Measurements from ENCODE around the gene BACH2. TPM values are rescaled to one million over a fixed set of nuclear protein-coding genes. Genes with fewer than 3 reads are reported as not detected.

BACH2 gene
- total RNA-seq, 1 donor, result 3.6 TPM

GRCh38 chr6:89934685-89935366 lies 361.8 kb downstream of the BACH2 start:
- Histone ChIP-seq H3K4me1 (ENCODE audit: insufficient read depth, low read length) (no peaks in the 10 kb centered on the region), H3K4me2 (ENCODE audit: insufficient read depth, low read length) (no peak overlapping the region), H3K27ac (ENCODE audit: low read depth, low read length) (no peak overlapping the region), H3K9me3 (ENCODE audit: low read depth, low read length) (no peaks in the 10 kb centered on the region), H2AFZ (ENCODE audit: low read length) (no peak overlapping the region), H3K36me3 (ENCODE audit: insufficient read depth, low read length) (no peaks in the 10 kb centered on the region), H3K4me3 (ENCODE audit: insufficient read depth, low read length) (no peak overlapping the region), H3K27me3 (ENCODE audit: insufficient read depth, low read length) (peaks cover 4% of the 10 kb centered on the region), H3K79me2 (ENCODE audit: insufficient read depth, low read length) (no peaks in the 10 kb centered on the region), H4K20me1 (ENCODE audit: insufficient read depth, low read length) (no peaks in the 10 kb centered on the region)
- no peak for TF ChIP-seq CTCF (IDR thresholded peaks at IDR 0.05; ENCODE audit: extremely low read depth, low read depth, low read length)
- DNase-seq (ENCODE audit: insufficient read length, low spot score, missing footprints), result peak; percentile 65

GRCh38 chr6:89932245-89932802 lies 364.3 kb downstream of the BACH2 start:
- H3K79me2 ChIP-seq (ENCODE audit: insufficient read depth, low read length), result no peaks in the 10 kb centered on the region
- H3K4me2 ChIP-seq (ENCODE audit: insufficient read depth, low read length), result no peak overlapping the region
- no peak for DNase-seq (ENCODE audit: insufficient read length, low spot score, missing footprints)
- no peaks in the 10 kb centered on the region for H3K9me3 ChIP-seq (ENCODE audit: low read depth, low read length)
- peaks cover 4% of the 10 kb centered on the region for H3K27me3 ChIP-seq (ENCODE audit: insufficient read depth, low read length)
- H3K27ac ChIP-seq (ENCODE audit: low read depth, low read length), result no peak overlapping the region
- no peak overlapping the region for H2AFZ ChIP-seq (ENCODE audit: low read length)
- no peaks in the 10 kb centered on the region for H3K4me1 ChIP-seq (ENCODE audit: insufficient read depth, low read length)
- TF ChIP-seq CTCF (IDR thresholded peaks at IDR 0.05; ENCODE audit: extremely low read depth, low read depth, low read length), result no peak
- no peaks in the 10 kb centered on the region for H4K20me1 ChIP-seq (ENCODE audit: insufficient read depth, low read length)
- no peaks in the 10 kb centered on the region for H3K36me3 ChIP-seq (ENCODE audit: insufficient read depth, low read length)
- no peak overlapping the region for H3K4me3 ChIP-seq (ENCODE audit: insufficient read depth, low read length)

GRCh38 chr6:89930789-89931188 lies 365.9 kb downstream of the BACH2 start:
- no peaks in the 10 kb centered on the region for H3K36me3 ChIP-seq (ENCODE audit: insufficient read depth, low read length)
- TF ChIP-seq CTCF (IDR thresholded peaks at IDR 0.05; ENCODE audit: extremely low read depth, low read depth, low read length), result no peak
- no peak overlapping the region for H3K4me2 ChIP-seq (ENCODE audit: insufficient read depth, low read length)

GRCh38 chr6:89928604-89929003 lies 368.0 kb downstream of the BACH2 start:
- Histone ChIP-seq H3K79me2 (ENCODE audit: insufficient read depth, low read length) (no peaks in the 10 kb centered on the region), H4K20me1 (ENCODE audit: insufficient read depth, low read length) (no peaks in the 10 kb centered on the region), H3K9me3 (ENCODE audit: low read depth, low read length) (no peaks in the 10 kb centered on the region), H3K4me1 (ENCODE audit: insufficient read depth, low read length) (no peaks in the 10 kb centered on the region), H3K36me3 (ENCODE audit: insufficient read depth, low read length) (no peaks in the 10 kb centered on the region), H3K4me2 (ENCODE audit: insufficient read depth, low read length) (no peak overlapping the region), H2AFZ (ENCODE audit: low read length) (no peak overlapping the region), H3K27me3 (ENCODE audit: insufficient read depth, low read length) (peaks cover 7% of the 10 kb centered on the region), H3K4me3 (ENCODE audit: insufficient read depth, low read length) (no peak overlapping the region), H3K27ac (ENCODE audit: low read depth, low read length) (no peak overlapping the region)
- TF ChIP-seq CTCF (IDR thresholded peaks at IDR 0.05; ENCODE audit: extremely low read depth, low read depth, low read length), result no peak
- peak; percentile 58 for DNase-seq (ENCODE audit: insufficient read length, low spot score, missing footprints)

More at GRCh38 chr6:89930789-89931188, 365.9 kb downstream of the BACH2 start:
- H3K27me3 ChIP-seq (ENCODE audit: insufficient read depth, low read length), result peaks cover 7% of the 10 kb centered on the region
- H4K20me1 ChIP-seq (ENCODE audit: insufficient read depth, low read length), result no peaks in the 10 kb centered on the region
- H3K79me2 ChIP-seq (ENCODE audit: insufficient read depth, low read length), result no peaks in the 10 kb centered on the region
- no peaks in the 10 kb centered on the region for H3K4me1 ChIP-seq (ENCODE audit: insufficient read depth, low read length)
- DNase-seq (ENCODE audit: insufficient read length, low spot score, missing footprints), result peak; percentile 67
- no peak overlapping the region for H3K27ac ChIP-seq (ENCODE audit: low read depth, low read length)
- no peaks in the 10 kb centered on the region for H3K9me3 ChIP-seq (ENCODE audit: low read depth, low read length)
- no peak overlapping the region for H2AFZ ChIP-seq (ENCODE audit: low read length)
- H3K4me3 ChIP-seq (ENCODE audit: insufficient read depth, low read length), result no peak overlapping the region
